CD4-positive, CD25-positive, alpha-beta regulatory T cell (primary cell): Measurements from ENCODE around the gene KRT79. TPM values are rescaled to one million over a fixed set of nuclear protein-coding genes. Genes with fewer than 3 reads are reported as not detected.
"Not testable (repeated sequence)": the region's sequence is repeated elsewhere in the genome, so short reads cannot be mapped to it uniquely, and the experiment has no call there.

ENCODE experiments used
- ATAC-seq, 2 donors: fragments of 150-1000 bp; cut with Tn5 transposase; one replicate each; pipeline ENCODE4 v1.10.0; 2021; ENCODE audit warnings: low read depth in 2 of 2, moderate number of reproducible peaks in 2 of 2, moderate library complexity in 1 of 2
- DNase-seq, 3 donors: peaks; one replicate each; pipeline versions ENCODE4 v3.0.0 to v3.0.0-alpha.2; 2012 to 2022; ENCODE audit warnings: mixed read lengths in 1 of 3
- H3K27ac ChIP-seq: one replicate; pipeline ENCODE4 v1.7.0; 2013; ENCODE audit warnings: mild to moderate bottlenecking, low read length; ENCODE audit not compliant: insufficient read depth, poor library complexity, severe bottlenecking
- H3K27me3 ChIP-seq: one replicate; pipeline ENCODE4 v1.7.0; 2013; ENCODE audit warnings: low read length; ENCODE audit not compliant: control insufficient read depth, insufficient read depth
- H3K36me3 ChIP-seq: one replicate; pipeline ENCODE4 v1.7.0; 2013; ENCODE audit warnings: mild to moderate bottlenecking, low read length, moderate library complexity; ENCODE audit not compliant: control insufficient read depth, insufficient read depth
- H3K4me1 ChIP-seq: 2 replicates; pipeline ENCODE4 v1.7.0; 2013; ENCODE audit warnings: mild to moderate bottlenecking, low read length; ENCODE audit not compliant: insufficient read depth, control insufficient read depth, poor library complexity, severe bottlenecking
- H3K4me3 ChIP-seq: one replicate; pipeline ENCODE4 v1.7.0; 2013; ENCODE audit warnings: low read depth, mild to moderate bottlenecking, low read length, moderate library complexity
- H3K9me3 ChIP-seq, 2 experiments: 1 replicate in 1 of 2; 2 replicates in 1 of 2; pipeline ENCODE4 v1.7.0; 2013; ENCODE audit warnings: low read length in 2 of 2, mild to moderate bottlenecking in 1 of 2, moderate library complexity in 1 of 2; ENCODE audit not compliant: control insufficient read depth in 2 of 2
- H3K27ac Mint-ChIP-seq, 3 donors: one replicate each; pipeline ENCODE4 v1.8.0; 2020 to 2022; ENCODE audit warnings: mild to moderate bottlenecking in 3 of 3, mixed read lengths in 3 of 3, moderate library complexity in 2 of 3
- H3K27me3 Mint-ChIP-seq: one replicate; pipeline ENCODE4 v1.8.0; 2022; ENCODE audit warnings: mild to moderate bottlenecking, mixed read lengths
- H3K36me3 Mint-ChIP-seq: one replicate; pipeline ENCODE4 v1.8.0; 2020; ENCODE audit warnings: mixed read lengths
- H3K4me1 Mint-ChIP-seq, 4 donors: one replicate each; pipeline ENCODE4 v1.8.0; 2020 to 2022; ENCODE audit warnings: mixed read lengths in 4 of 4, mild to moderate bottlenecking in 1 of 4
- H3K4me3 Mint-ChIP-seq, 4 donors: one replicate each; pipeline ENCODE4 v1.8.0; 2020 to 2022; ENCODE audit warnings: mild to moderate bottlenecking in 4 of 4, mixed read lengths in 4 of 4, moderate library complexity in 3 of 4
- H3K9me3 Mint-ChIP-seq, 7 donors: one replicate each; pipeline ENCODE4 v1.8.0; 2020 to 2022; ENCODE audit warnings: mixed read lengths in 7 of 7, mild to moderate bottlenecking in 3 of 7, moderate library complexity in 2 of 7
- polyA plus RNA-seq, 4 donors: library from polyadenylated mRNA; unstranded; fragments of 300-500 nt; fragmentation: Illumina TruSeq; gene quantifications; one replicate each; pipeline ENCODE4 v1.2.3, GENCODE V29; 2021
- total RNA-seq: library from RNA; stranded (reverse); gene quantifications from one replicate; pipeline ENCODE4 v1.2.3, GENCODE V29; 2022

The KRT79 gene
- total and polyA plus RNA-seq, 5 donors from 2014 or later = not detected

DNA sequence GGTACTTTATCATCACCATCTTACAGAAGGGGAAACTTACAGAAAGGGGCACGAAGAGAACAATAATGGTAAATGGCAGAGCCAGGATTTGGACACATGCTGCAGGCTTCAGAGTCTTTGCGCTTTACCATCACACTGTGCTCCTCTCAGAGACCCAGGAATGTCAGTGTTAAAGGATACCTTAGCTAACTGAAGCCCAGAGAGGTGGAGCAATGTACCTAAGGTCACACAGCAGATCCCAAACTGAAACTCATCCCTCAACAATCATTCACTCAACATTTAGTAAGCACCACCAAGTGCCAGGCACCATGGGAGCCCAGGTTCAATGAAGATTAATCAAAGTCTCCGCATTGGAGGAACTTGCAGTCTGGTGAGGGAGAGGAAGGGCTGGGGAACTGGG lies 22.7 kb upstream of the KRT79 start:
- H3K4me3 Mint-ChIP-seq = no peak overlapping the region
- H3K9me3 Mint-ChIP-seq = peaks cover 0 to 2% (median 0%) of the 10 kb centered on the region in 7 donors
- no peaks in the 10 kb centered on the region for H3K4me1 ChIP-seq
- H3K36me3 ChIP-seq = no peaks in the 10 kb centered on the region
- no peak overlapping the region for H3K27ac ChIP-seq
- no peak overlapping the region for H3K4me3 ChIP-seq
- H3K27me3 Mint-ChIP-seq = peaks cover 23% of the 10 kb centered on the region
- peaks cover 2% of the 10 kb centered on the region for H3K27me3 ChIP-seq
- no peaks in the 10 kb centered on the region for H3K36me3 Mint-ChIP-seq
- no peaks in the 10 kb centered on the region for H3K9me3 ChIP-seq
- no peak for ATAC-seq
- no peak for DNase-seq
- H3K27ac Mint-ChIP-seq = peak overlapping the region in 1 of 3 donors; percentile 93
- peaks cover 0 to 5% (median 0%) of the 10 kb centered on the region in 4 donors for H3K4me1 Mint-ChIP-seq

- H3K4me1 Mint-ChIP-seq, H3K9me3 ChIP-seq, ATAC-seq, H3K27ac ChIP-seq, H3K4me1 ChIP-seq, H3K4me3 ChIP-seq, DNase-seq, H3K4me3 Mint-ChIP-seq, H3K36me3 ChIP-seq, H3K9me3 Mint-ChIP-seq, H3K36me3 Mint-ChIP-seq, H3K27me3 ChIP-seq: not testable (repeated sequence)
- H3K27me3 Mint-ChIP-seq = peaks cover 23% of the 10 kb centered on the region
- peak overlapping the region in 1 of 3 donors; percentile 78 for H3K27ac Mint-ChIP-seq
Observed at GRCh38 chr12:52856077-52856476, 22.0 kb upstream of the KRT79 start.

GRCh38 chr12:52851787-52852186 lies 17.7 kb upstream of the KRT79 start:
- no peaks in the 10 kb centered on the region for H3K36me3 ChIP-seq
- no peaks in the 10 kb centered on the region for H3K4me1 ChIP-seq
- Mint-ChIP-seq H3K4me1 (no peaks in the 10 kb centered on the region), H3K27ac (no peak overlapping the region), H3K27me3 (peaks cover 18% of the 10 kb centered on the region), H3K36me3 (no peaks in the 10 kb centered on the region), H3K4me3 (no peak overlapping the region), H3K9me3 (peaks cover 0 to 1% (median 0%) of the 10 kb centered on the region in 7 donors)
- H3K27ac ChIP-seq = no peak overlapping the region
- DNase-seq (no peak), ATAC-seq (no peak)
- no peaks in the 10 kb centered on the region for H3K9me3 ChIP-seq
- no peak overlapping the region for H3K4me3 ChIP-seq
- H3K27me3 ChIP-seq = peaks cover 2% of the 10 kb centered on the region

DNA sequence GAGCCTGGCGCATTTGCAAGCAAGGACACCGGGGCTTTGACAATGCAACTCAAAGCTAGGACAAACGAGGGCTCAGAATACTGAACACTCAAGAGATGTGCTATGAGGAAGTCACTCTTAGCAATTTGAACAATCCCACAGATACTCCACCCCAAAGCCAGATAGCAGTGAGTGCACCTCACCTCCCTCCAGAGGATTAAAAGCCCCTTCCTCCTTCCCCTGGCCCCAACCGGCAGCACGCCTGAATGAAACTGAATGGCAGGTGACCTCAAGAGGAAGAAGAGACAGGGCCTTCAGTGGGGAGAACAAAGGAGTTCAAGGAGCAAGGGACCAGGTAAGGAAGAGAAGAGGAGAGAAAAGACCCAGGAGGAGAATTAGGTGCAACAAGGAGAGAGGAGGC lies 16.6 kb upstream of the KRT79 start:
- peaks cover 2% of the 10 kb centered on the region for H3K27me3 ChIP-seq
- peaks cover 0 to 1% (median 0%) of the 10 kb centered on the region in 7 donors for H3K9me3 Mint-ChIP-seq
- no peaks in the 10 kb centered on the region for H3K36me3 Mint-ChIP-seq
- no peak overlapping the region for H3K27ac ChIP-seq
- no peaks in the 10 kb centered on the region for H3K9me3 ChIP-seq
- no peaks in the 10 kb centered on the region for H3K4me1 ChIP-seq
- H3K27me3 Mint-ChIP-seq = peaks cover 17% of the 10 kb centered on the region
- H3K4me3 ChIP-seq = no peak overlapping the region
- DNase-seq (no peak), ATAC-seq (no peak)
- H3K4me1 Mint-ChIP-seq = no peaks in the 10 kb centered on the region
- H3K27ac Mint-ChIP-seq = no peak overlapping the region
- H3K36me3 ChIP-seq = no peaks in the 10 kb centered on the region
- no peak overlapping the region for H3K4me3 Mint-ChIP-seq

GRCh38 chr12:52849511-52849910 lies 15.4 kb upstream of the KRT79 start:
- H3K4me3 ChIP-seq = no peak overlapping the region
- no peaks in the 10 kb centered on the region for H3K4me1 ChIP-seq
- H3K9me3 Mint-ChIP-seq = no peaks in the 10 kb centered on the region
- H3K27me3 Mint-ChIP-seq = peaks cover 12% of the 10 kb centered on the region
- H3K27ac Mint-ChIP-seq = no peak overlapping the region
- H3K36me3 Mint-ChIP-seq = no peaks in the 10 kb centered on the region
- no peak overlapping the region for H3K27ac ChIP-seq
- DNase-seq (no peak), ATAC-seq (no peak)
- no peaks in the 10 kb centered on the region for H3K9me3 ChIP-seq
- H3K4me1 Mint-ChIP-seq = no peaks in the 10 kb centered on the region
- no peaks in the 10 kb centered on the region for H3K36me3 ChIP-seq
- peaks cover 2% of the 10 kb centered on the region for H3K27me3 ChIP-seq
- H3K4me3 Mint-ChIP-seq = no peak overlapping the region

GRCh38 chr12:52848661-52849255 lies 14.6 kb upstream of the KRT79 start, which contains the start of gene KRT78:
Gene KRT78 (minus strand): TSS chr12:52848994. CDS start chr12:52848930, 64 bp downstream.
- ATAC-seq = no peak
- Histone ChIP-seq H3K4me1 (no peaks in the 10 kb centered on the region), H3K27ac (no peak within 1 kb of the TSS), H3K27me3 (peaks cover 2% of the 10 kb centered on the region), H3K9me3 (no peaks in the 10 kb centered on the region), H3K4me3 (no peak within 1 kb of the TSS), H3K36me3 (no peaks in the 10 kb centered on the region)
- H3K27me3 Mint-ChIP-seq = peaks cover 12% of the 10 kb centered on the region
- H3K9me3 Mint-ChIP-seq = no peaks in the 10 kb centered on the region
- no peak within 1 kb of the TSS for H3K4me3 Mint-ChIP-seq
- H3K36me3 Mint-ChIP-seq = no peaks in the 10 kb centered on the region
- no peaks in the 10 kb centered on the region for H3K4me1 Mint-ChIP-seq
- no peak within 1 kb of the TSS for H3K27ac Mint-ChIP-seq
- DNase-seq = no peak

DNA sequence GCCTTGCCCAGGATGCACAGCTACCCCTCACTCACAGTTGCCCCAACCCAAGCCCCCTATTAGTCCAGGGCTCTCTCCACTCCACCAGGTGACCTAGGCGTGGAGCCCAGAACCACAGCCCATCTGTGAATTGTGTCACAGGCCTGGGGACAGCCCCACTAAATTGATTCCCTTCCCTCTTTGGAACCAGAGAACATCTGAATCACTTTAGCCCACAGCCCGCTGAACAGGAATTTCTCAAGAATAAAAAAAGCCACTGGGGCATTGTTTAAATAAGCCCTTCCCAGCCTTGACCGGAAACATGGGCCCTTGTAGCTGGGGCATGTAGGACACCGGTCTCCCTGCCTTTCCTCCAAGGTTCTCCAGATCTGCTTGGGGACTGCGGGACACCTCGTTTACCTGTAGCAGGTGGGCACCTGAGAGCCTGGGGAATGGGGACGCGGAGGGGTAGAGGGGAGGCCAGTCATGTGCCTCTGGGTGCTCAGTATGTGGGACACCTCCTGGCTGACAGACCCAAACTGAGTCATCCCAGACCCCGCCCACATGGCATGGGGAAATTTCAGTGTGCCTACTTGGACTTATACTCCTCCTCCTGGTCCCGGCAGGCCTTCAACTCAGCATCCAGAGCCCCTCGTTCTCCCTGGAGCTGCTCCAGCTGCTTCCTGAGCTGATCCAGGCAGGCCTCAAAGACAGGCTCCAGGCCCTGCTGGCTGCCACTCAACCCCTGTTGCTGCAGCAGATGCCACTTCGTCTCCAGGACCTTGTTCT lies 13.4 kb upstream of the KRT79 start:
- no peak overlapping the region for H3K27ac Mint-ChIP-seq
- H3K9me3 ChIP-seq = no peaks in the 10 kb centered on the region
- no peak for ATAC-seq
- peaks cover 7% of the 10 kb centered on the region for H3K27me3 Mint-ChIP-seq
- H3K36me3 ChIP-seq = no peaks in the 10 kb centered on the region
- H3K4me3 Mint-ChIP-seq = no peak overlapping the region
- H3K36me3 Mint-ChIP-seq = no peaks in the 10 kb centered on the region
- H3K27ac ChIP-seq = no peak overlapping the region
- no peaks in the 10 kb centered on the region for H3K9me3 Mint-ChIP-seq
- H3K4me1 ChIP-seq = no peaks in the 10 kb centered on the region
- H3K4me3 ChIP-seq = no peak overlapping the region
- no peak for DNase-seq
- no peaks in the 10 kb centered on the region for H3K4me1 Mint-ChIP-seq
- no peaks in the 10 kb centered on the region for H3K27me3 ChIP-seq
